ENCODE measurements around the gene KNDC1. TPM values are rescaled to one million over a fixed set of nuclear protein-coding genes. Genes with fewer than 3 reads are reported as not detected.
A peak's percentile ranks its signal among the peaks of the same experiment; 100 is the strongest.

Gene KNDC1
- total RNA-seq, 2 donors from 2014 or later: 1.5 to 10.8 TPM

GRCh38 chr10:133235932-133236331 lies 75.9 kb downstream of the KNDC1 start:
- H3K4me1 ChIP-seq (replicated peaks): peaks cover 10% of the 10 kb centered on the region
- intact Hi-C loops (cut with DNase I): no loop called here
- H3K9me3 ChIP-seq: no peaks in the 10 kb centered on the region
- no peak overlapping the region for H3K27ac ChIP-seq
- peaks cover 58% of the 10 kb centered on the region for H3K27me3 ChIP-seq (replicated peaks; ENCODE audit: insufficient read depth)
- peak overlapping the region in 1 of 2 donors; percentile 27 for H3K4me3 ChIP-seq
- no peaks in the 10 kb centered on the region for H3K36me3 ChIP-seq
- 8% methylated on average over 12 of the region's 18 CpGs for WGBS
- DNase-seq (ENCODE audit: low spot score): no peak
- TF ChIP-seq POLR2AphosphoS5 (IDR thresholded peaks at IDR 0.05) (no peak), POLR2A (IDR thresholded peaks at IDR 0.05) (no peak), CTCF (IDR thresholded peaks at IDR 0.05) (no peak)

- intact Hi-C loops (cut with DNase I): no loop called here
- H3K4me3 ChIP-seq: peak overlapping the region in 1 of 2 donors; percentile 27
- WGBS: 0% methylated on average over 20 of the region's 103 CpGs
- H3K27ac ChIP-seq: no peak overlapping the region
- TF ChIP-seq CTCF (IDR thresholded peaks at IDR 0.05) (no peak), POLR2A (IDR thresholded peaks at IDR 0.05) (no peak)
- H3K36me3 ChIP-seq: no peaks in the 10 kb centered on the region
- H3K27me3 ChIP-seq (replicated peaks; ENCODE audit: insufficient read depth): peaks cover 53% of the 10 kb centered on the region
- no peak for DNase-seq (ENCODE audit: low spot score)
- H3K4me1 ChIP-seq (replicated peaks): peaks cover 10% of the 10 kb centered on the region
- H3K9me3 ChIP-seq: no peaks in the 10 kb centered on the region
Measured at GRCh38 chr10:133236401-133237240, 76.6 kb downstream of the KNDC1 start.

GRCh38 chr10:133237241-133237587 lies 77.2 kb downstream of the KNDC1 start:
- peak overlapping the region in 1 of 2 donors; percentile 27 for H3K4me3 ChIP-seq
- 3% methylated on average over 24 of the region's 32 CpGs for WGBS
- peaks cover 49% of the 10 kb centered on the region for H3K27me3 ChIP-seq (replicated peaks; ENCODE audit: insufficient read depth)
- H3K4me1 ChIP-seq (replicated peaks): peaks cover 10% of the 10 kb centered on the region
- H3K36me3 ChIP-seq: no peaks in the 10 kb centered on the region
- no peak overlapping the region for H3K27ac ChIP-seq
- no peaks in the 10 kb centered on the region for H3K9me3 ChIP-seq
- intact Hi-C loops (cut with DNase I): no loop called here
- no peak for DNase-seq (ENCODE audit: low spot score)
- TF ChIP-seq POLR2A (IDR thresholded peaks at IDR 0.05): no peak
- TF ChIP-seq CTCF (IDR thresholded peaks at IDR 0.05): no peak
- no peak for TF ChIP-seq POLR2AphosphoS5 (IDR thresholded peaks at IDR 0.05)

GRCh38 chr10:133237588-133238465 lies 77.8 kb downstream of the KNDC1 start, which contains the start of gene VENTX:
VENTX (plus strand) TSS chr10:133237855; CDS start chr10:133237915, 60 bp downstream.
- intact Hi-C loops (cut with DNase I): no loop called here
- Histone ChIP-seq H3K27me3 (replicated peaks; ENCODE audit: insufficient read depth) (peaks cover 48% of the 10 kb centered on the region), H3K27ac (no peak within 1 kb of the TSS), H3K4me1 (replicated peaks) (peaks cover 10% of the 10 kb centered on the region), H3K9me3 (no peaks in the 10 kb centered on the region), H3K4me3 (peak within 1 kb of the TSS in 1 of 2 donors; percentile 27), H3K36me3 (no peaks in the 10 kb centered on the region)
- TF ChIP-seq POLR2A (IDR thresholded peaks at IDR 0.05): no peak
- TF ChIP-seq CTCF (IDR thresholded peaks at IDR 0.05): no peak
- TF ChIP-seq POLR2AphosphoS5 (IDR thresholded peaks at IDR 0.05): no peak
- no peak for DNase-seq (ENCODE audit: low spot score)
- WGBS: 14% methylated on average over 40 of the region's 60 CpGs
